ENCODE measurements around the gene PICALM.

Gene PICALM

DNA sequence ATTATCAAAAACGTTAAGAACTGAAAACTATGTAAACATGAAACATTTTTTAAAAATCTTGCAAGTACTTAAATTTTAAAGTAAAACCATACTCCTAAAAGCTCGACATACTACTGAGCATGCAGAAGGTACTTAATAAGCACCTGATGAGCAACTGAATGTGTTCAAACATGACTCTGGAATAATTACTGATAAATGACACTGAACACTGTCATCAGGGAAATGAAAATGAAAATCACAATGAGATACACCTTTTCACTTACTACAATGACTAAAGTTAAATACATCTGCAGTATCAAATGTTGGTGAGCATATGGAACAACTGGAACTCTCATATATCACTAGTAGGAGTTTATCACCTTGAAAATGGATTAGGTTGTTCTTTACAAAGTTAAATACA lies 65.2 kb downstream of the PICALM start:
- Histone ChIP-seq H2AFZ (ENCODE audit: low read length) (no peak overlapping the region), H3K27me3 (ENCODE audit: insufficient read depth, low read length, poor library complexity, severe bottlenecking) (no peaks in the 10 kb centered on the region), H3K9ac (ENCODE audit: low read depth, low read length, poor library complexity, severe bottlenecking) (no peak overlapping the region), H3K36me3 (ENCODE audit: insufficient read depth, low read length) (peaks cover 94% of the 10 kb centered on the region), H3K4me1 (ENCODE audit: insufficient read depth, low read length, poor library complexity, severe bottlenecking) (no peaks in the 10 kb centered on the region), H3K4me3 (ENCODE audit: low read length, poor library complexity, severe bottlenecking) (no peak overlapping the region), H3K79me2 (ENCODE audit: insufficient read depth, low read length) (no peaks in the 10 kb centered on the region), H3K9me3 (ENCODE audit: insufficient read depth, low read depth, low read length) (no peaks in the 10 kb centered on the region), H3K4me2 (ENCODE audit: low read depth, low read length, poor library complexity, severe bottlenecking) (no peak overlapping the region), H3K9me2 (replicated peaks; ENCODE audit: low read depth, low read length) (no peaks in the 10 kb centered on the region), H3F3A (ENCODE audit: low read depth) (no peaks in the 10 kb centered on the region), H4K20me1 (ENCODE audit: insufficient read depth, low read length, poor library complexity, severe bottlenecking) (no peaks in the 10 kb centered on the region)
- TF ChIP-seq EZH2phosphoT487 (IDR thresholded peaks at IDR 0.05; ENCODE audit: borderline replicate concordance) (no peak), CTCF (conservative IDR thresholded peaks at IDR 0.05; ENCODE audit: low read length) (no peak)

DNA sequence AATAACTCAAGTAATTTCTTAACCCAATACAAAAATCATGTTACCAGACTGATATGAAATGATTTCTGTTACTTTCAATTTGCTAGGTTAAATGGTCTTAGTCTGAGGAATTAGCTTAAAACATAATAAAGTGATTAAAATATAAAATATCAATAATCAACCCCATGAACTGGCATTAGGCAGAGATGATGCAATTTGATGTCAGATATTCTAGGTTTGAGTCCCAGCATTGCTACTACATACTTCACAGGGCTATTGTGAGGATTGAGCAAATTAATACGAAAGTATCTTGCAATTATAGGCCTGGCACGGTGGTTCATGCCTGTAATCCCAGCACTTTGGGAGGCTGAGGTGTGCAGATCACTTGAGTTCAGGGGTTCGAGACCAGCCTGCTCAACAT lies 66.5 kb downstream of the PICALM start:
- Histone ChIP-seq H3K4me1 (ENCODE audit: insufficient read depth, low read length, poor library complexity, severe bottlenecking) (no peaks in the 10 kb centered on the region), H3K9ac (ENCODE audit: low read depth, low read length, poor library complexity, severe bottlenecking) (no peak overlapping the region), H3K27me3 (ENCODE audit: insufficient read depth, low read length, poor library complexity, severe bottlenecking) (no peaks in the 10 kb centered on the region), H3K36me3 (ENCODE audit: insufficient read depth, low read length) (peaks cover 83% of the 10 kb centered on the region), H3K9me2 (replicated peaks; ENCODE audit: low read depth, low read length) (no peaks in the 10 kb centered on the region), H4K20me1 (ENCODE audit: insufficient read depth, low read length, poor library complexity, severe bottlenecking) (no peaks in the 10 kb centered on the region), H3K79me2 (ENCODE audit: insufficient read depth, low read length) (no peaks in the 10 kb centered on the region), H3K4me3 (ENCODE audit: low read length, poor library complexity, severe bottlenecking) (no peak overlapping the region), H3K4me2 (ENCODE audit: low read depth, low read length, poor library complexity, severe bottlenecking) (no peak overlapping the region), H3F3A (ENCODE audit: low read depth) (no peaks in the 10 kb centered on the region), H2AFZ (ENCODE audit: low read length) (no peak overlapping the region), H3K9me3 (ENCODE audit: insufficient read depth, low read depth, low read length) (no peaks in the 10 kb centered on the region)
- TF ChIP-seq CTCF (conservative IDR thresholded peaks at IDR 0.05; ENCODE audit: low read length), result no peak
- TF ChIP-seq EZH2phosphoT487 (IDR thresholded peaks at IDR 0.05; ENCODE audit: borderline replicate concordance), result no peak

DNA sequence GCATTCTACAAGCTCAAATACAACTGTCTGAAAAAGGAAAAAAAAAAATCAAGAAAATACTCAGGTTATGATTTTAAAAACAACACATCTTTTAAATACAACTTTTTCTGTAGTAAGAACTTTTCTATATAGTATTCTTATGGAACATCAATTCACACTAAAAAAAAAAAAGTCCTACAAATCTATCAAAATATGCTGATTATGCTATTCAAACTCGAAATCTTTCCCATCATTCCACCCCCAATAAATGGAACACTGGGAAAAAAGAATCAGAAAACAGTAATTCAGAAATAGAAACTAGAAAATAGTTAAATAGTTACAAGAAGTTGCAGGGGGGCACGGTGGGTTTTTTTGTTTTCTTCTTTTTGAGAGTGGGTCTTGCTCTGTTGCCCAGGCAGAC lies 77.4 kb downstream of the PICALM start:
- H3K4me3 ChIP-seq (ENCODE audit: low read length, poor library complexity, severe bottlenecking), result no peak overlapping the region

More for the DNA sequence above, 77.4 kb downstream of the PICALM start:
- Histone ChIP-seq H3K9me3 (ENCODE audit: insufficient read depth, low read depth, low read length) (no peaks in the 10 kb centered on the region), H3K9ac (ENCODE audit: low read depth, low read length, poor library complexity, severe bottlenecking) (no peak overlapping the region), H3K9me2 (replicated peaks; ENCODE audit: low read depth, low read length) (no peaks in the 10 kb centered on the region), H2AFZ (ENCODE audit: low read length) (no peak overlapping the region), H3K79me2 (ENCODE audit: insufficient read depth, low read length) (no peaks in the 10 kb centered on the region), H3K4me1 (ENCODE audit: insufficient read depth, low read length, poor library complexity, severe bottlenecking) (no peaks in the 10 kb centered on the region), H3K36me3 (ENCODE audit: insufficient read depth, low read length) (peaks cover 73% of the 10 kb centered on the region), H4K20me1 (ENCODE audit: insufficient read depth, low read length, poor library complexity, severe bottlenecking) (no peaks in the 10 kb centered on the region), H3F3A (ENCODE audit: low read depth) (no peaks in the 10 kb centered on the region), H3K27me3 (ENCODE audit: insufficient read depth, low read length, poor library complexity, severe bottlenecking) (no peaks in the 10 kb centered on the region), H3K4me2 (ENCODE audit: low read depth, low read length, poor library complexity, severe bottlenecking) (no peak overlapping the region)
- no peak for TF ChIP-seq CTCF (conservative IDR thresholded peaks at IDR 0.05; ENCODE audit: low read length)
- no peak for TF ChIP-seq EZH2phosphoT487 (IDR thresholded peaks at IDR 0.05; ENCODE audit: borderline replicate concordance)

All from Loucy (cell line).